Stimulated activated CD8-positive, alpha-beta memory T cell treated with anti-CD3 and anti-CD28 coated beads, Interleukin-15, amount 100 ng/mL, for 24 hours (primary cell): ENCODE results near the gene MDP1.
"Not testable (repeated sequence)": the region's sequence is repeated elsewhere in the genome, so short reads cannot be mapped to it uniquely, and the experiment has no call there.

Experiments used
- DNase-seq: peaks from one replicate; pipeline ENCODE4 v3.0.0-alpha.2; 2020; ENCODE audit warnings: low read depth

MDP1 gene

GRCh38 chr14:24250354-24250753 lies 34.5 kb upstream of the MDP1 start:
- no peak for DNase-seq

DNA sequence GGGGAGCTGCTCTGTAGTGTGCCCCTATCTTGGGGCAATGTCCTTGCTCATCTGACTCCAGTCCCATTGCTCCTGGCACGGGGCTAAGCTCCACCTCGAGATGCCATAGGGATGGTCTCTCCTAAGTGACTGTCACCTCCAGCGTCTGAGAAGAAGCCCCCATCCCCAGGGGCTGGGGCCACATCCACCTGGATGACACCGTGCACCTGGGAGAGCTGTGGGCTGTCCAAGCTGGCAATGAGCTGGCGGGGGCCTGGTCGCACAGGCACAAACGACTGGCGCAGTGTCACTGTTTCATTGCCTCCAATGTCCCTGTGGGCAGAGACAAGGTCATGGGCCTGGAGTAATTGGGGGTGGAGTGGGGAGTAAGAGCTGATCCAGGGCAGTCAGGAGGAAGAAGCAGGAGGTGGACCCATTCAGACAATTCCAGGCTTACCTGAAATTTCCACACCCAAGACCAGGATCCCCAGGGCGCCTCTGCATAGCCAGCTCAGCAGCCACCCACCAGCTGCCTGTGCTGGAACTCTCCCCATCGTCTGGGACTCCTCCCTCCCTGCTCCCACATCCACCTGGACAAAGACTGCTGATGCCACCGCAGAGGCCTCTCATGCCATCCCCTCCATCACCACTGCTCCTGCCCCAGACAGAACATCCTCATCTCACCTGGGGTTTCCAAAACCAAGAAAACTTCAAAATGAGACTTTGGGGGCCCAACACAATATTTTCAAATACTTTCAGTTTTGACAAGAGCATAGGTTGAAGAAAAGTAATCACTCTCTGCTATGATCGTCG lies 33.6 kb upstream of the MDP1 start:
- no peak for DNase-seq

DNA sequence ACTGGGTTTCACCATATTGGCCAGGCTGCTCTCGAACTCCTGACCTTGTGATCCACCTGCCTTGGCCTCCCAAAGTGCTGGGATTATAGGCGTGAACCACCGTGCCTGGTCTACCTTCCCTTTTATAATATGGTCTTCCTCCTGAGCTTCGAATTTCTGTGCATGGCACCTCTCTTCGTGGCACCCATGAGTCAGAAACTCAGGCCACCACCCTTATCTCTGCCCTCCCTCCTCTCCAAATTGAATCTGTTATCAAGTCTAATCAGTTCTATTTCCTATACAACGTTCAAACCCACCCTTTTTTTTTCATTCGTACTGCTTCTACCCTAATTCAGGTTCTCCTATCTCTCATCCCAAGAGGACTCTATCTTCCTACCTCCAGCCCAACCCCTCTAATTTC lies 31.6 kb upstream of the MDP1 start:
- no peak for DNase-seq

DNA sequence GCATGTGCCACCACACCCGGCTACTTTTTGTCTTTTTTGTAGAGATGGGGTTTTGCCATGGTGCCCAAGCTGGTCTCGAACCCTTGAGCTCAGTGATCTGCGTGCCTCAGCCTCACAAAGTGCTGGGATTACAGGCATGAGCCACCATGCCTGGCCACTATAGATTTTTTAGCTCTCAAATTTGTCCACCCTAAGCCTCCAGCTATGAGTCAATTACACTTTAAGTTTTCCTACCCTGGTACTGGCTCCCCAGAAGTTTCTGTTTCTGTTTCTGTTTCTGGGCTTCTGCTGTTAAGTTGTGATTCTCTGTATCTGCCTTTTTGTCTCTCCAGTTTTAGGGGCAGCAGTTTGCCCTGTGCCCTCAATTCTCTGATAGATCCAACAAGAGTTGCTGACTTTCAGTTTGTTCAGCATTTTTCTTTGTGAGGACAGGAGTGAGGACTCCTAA lies 30.9 kb upstream of the MDP1 start:
- no peak for DNase-seq

GRCh38 chr14:24245350-24245749 lies 29.5 kb upstream of the MDP1 start:
- DNase-seq, result not testable (repeated sequence)

DNA sequence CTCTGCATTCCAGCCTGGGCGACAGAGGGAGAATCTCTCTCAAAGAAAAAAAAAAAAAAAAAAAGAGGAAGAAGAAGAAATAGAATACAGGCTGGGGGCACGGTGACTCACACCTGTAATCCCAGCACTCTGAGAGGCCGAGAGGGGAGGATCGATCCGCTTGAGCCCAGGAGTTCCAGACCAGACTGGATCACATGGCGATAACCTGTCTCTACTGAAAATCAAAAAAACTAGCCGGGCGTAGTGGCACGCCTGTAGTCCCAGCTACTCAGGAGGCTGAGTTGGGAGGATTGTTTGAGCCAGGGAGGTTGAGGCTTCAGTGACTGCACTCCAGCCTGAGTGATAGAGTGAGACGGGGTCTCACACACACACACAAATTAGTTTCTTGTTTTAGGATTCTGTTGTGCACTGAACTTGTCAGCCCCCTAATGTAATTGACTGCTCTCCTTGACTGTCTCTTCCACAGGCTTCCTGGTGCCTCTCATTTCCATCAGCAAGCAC lies 27.5 kb upstream of the MDP1 start:
- no peak for DNase-seq

DNA sequence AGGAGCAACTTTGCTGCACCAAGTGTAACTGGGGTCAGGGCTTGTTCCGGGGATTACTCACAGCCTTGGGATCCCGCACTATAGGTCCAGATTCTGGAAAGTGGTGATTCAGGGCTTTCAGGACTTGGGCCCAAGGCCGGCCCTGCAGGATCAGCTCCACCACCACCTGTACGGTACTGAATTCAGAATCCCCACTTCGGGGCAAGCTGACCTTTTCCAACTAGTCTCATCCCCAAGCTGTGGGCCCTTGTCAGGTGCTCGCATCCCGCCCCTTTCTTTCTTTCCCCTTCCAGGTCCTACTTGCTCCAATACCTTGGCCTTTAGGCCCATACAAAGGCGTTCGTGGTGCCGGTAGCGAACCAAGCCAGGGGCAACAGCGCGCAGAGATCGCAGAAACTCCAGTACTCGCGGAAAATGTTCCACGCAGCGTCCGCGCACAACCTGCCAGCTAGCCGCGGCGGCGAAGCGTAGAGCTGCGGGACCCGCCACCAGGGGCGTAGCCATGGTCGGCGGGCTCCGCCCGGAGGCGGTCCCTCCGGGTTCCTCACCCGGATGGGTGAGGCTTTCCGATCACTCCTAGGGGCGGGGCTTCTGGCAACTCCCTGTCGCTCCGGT lies 26.1 kb upstream of the MDP1 start:
- DNase-seq, result peak; percentile 80

DNA sequence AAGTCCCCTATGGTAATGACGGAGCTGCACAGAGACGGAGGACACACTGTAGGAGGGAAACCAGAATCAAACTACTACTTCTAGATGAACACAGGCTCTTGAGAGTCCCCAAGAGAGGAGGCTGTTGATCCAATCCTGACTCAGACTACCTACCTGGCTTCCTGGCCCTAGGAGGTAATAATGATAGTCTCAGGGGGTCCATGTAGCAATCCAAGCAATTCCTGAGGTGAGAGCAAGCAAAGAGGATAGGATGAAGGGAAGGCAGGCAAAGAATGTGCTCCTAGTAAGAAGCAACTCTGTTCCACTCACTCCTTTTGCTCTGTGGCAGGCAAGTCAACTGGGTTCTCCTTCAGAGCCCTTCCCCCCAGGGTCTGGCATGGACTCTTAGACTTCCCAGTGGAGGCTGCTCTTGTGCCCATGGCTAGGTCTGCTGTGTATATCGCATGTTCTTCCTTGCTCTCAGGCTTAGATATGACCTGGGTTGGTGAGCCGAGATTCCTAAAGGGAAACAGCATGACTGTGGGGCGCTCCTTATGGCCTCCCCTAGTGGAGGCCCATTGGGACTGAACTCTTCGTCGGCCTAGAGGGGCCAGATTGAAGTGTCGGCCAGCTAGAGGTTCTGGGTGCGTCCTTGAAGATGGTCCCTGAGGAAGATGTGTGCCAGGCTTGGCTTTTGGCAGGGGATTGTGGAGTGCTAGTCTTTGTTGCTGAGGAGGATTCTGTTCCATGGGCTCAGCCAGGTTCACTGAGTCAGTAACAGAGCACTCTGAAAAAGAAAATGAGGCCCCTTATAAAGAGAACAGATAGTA lies 24.4 kb upstream of the MDP1 start:
- DNase-seq, result no peak

- no peak for DNase-seq
These were observed 22.7 kb upstream of the MDP1 start for GRCh38 chr14:24238527-24239037.

- no peak for DNase-seq
These were observed 22.3 kb upstream of the MDP1 start for GRCh38 chr14:24238123-24238522.

DNA sequence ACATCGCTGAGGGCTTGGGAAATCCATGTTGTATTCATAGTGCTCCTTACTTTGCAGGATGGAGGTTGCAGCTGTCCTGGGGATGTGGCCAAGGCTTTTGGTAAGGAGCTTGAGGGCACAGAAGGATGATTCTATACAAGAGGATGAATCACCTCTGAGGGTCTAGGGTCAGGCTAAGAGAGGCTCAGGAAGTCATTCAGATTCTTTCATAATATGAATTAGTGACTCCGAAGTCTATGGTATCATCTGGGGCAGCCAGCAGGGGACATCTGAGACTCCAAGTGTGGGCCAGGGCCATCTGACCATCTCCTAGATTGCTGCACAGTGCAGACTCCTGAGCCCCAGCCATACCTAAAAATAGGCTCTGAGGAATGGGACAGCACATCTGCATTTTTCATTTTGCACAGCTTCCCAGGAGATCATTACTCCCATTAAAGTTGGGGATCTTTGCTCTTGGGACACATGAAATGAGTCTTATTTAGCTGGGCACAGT lies 21.6 kb upstream of the MDP1 start:
- no peak for DNase-seq

DNA sequence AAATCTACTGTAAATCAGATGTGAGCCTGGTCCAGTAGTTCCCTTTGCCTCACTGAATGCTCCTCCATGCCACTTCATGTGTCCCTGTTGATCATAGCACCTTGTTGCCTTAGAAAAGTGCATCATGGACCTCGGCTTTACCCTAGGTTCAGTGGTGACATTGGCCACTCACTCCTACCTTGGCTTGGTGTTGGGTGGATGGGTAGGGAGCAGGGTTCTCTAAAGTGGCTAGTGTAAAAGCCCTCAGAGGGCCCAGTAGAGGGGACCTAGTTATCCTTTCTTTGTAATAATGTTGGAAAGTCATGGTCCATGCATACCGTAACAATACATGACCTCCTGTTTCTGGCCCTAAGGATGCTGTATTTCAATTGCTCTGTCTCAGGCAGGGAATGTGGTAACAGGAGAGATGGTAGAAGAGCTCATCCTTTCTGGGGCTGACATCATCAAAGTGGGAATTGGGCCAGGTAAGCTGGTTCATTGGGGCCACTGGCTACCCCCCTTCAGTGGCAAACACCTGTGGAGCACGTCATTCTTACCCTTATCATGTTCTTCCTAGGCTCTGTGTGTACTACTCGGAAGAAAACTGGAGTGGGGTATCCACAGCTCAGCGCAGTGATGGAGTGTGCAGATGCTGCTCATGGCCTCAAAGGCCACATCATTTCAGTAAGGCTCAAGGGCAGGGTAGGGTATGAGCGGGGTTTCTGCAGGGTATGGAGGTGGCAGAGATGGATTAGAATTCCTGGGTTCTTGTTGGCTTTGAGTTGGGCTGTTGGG lies 21.0 kb upstream of the MDP1 start:
- no peak for DNase-seq

- DNase-seq, result no peak
These were observed 20.2 kb upstream of the MDP1 start for GRCh38 chr14:24235804-24236688.

GRCh38 chr14:24234095-24235005 lies 18.5 kb upstream of the MDP1 start:
- no peak for DNase-seq

DNA sequence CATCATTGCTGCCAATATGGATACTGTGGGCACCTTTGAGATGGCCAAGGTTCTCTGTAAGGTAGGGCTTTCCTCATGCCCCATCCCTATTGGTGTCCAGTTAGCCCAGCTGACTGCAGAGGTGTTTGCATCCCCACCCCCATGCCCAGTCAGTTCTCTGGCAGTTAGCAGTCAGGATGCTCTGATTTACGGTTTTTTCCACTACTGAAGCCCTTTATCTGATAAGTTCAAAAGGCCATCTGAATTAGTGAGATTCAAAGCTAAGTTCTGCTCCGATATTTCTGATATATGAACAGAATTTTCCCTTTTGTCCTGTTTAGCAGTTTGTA lies 17.6 kb upstream of the MDP1 start:
- DNase-seq, result no peak

DNA sequence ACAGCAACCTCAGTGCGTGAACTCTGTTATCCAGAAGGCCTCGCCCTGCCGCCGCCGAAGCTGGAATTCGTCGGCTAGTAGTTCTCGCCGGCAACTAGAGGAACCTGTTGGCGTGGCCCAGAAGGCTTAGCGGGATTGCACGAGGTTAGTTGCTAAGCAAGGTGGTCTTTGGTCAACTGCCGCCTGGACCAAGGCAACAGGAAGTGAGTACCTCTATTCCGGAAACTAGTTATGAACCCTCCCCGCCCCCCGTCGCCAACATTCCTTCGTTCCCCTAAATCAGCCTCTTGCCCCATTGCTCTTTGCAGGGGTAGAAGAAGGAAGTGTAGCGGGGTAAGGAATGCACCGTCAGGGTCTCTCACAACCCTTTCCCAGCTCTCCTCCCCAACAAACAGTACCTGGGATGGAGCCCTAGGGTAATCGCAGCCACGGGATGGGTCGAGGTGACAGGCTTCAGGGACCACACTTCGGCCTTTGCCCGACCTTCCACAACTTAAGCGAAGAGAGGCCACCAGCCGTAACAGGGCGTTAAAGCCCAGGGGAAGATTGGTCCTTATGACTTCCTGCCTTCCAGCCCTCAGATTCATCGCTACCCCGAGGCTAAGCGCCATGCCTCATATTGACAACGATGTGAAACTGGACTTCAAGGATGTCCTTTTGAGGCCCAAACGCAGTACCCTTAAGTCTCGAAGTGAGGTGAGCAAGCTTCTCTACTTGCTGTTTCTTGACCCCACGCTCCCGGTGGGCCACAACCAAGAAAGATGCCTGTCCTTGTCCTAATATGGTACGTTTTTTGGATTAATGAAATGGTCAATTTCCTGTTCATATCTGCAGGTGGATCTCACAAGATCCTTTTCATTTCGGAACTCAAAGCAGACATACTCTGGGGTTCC lies 17.0 kb upstream of the MDP1 start, which contains the start of gene GMPR2:
TSS of gene GMPR2 (plus strand) at position 285 of the 893 bp plus-strand sequence. CDS start at position 610, 325 bp downstream.
- no peak for DNase-seq

- peak; percentile 60 for DNase-seq
These were observed 16.3 kb upstream of the MDP1 start, which contains the start of gene NEDD8 for GRCh38 chr14:24232121-24232644. NEDD8 (minus strand) TSS chr14:24232367; CDS start chr14:24232267, 100 bp downstream.
